Right atrium auricular region (tissue), 2 donors: ENCODE data around the gene OVOL2. TPM values are rescaled to one million over a fixed set of nuclear protein-coding genes. Genes with fewer than 3 reads are reported as not detected.
"Not testable (repeated sequence)": the region's sequence is repeated elsewhere in the genome, so short reads cannot be mapped to it uniquely, and the experiment has no call there.

Source experiments
- DNase-seq: peaks from one replicate; pipeline ENCODE4 v3.0.0-alpha.2; 2019; ENCODE audit warnings: low spot score
- H3K27ac ChIP-seq, 2 donors: fragments of 200-600 bp; sonication (generic); 1 replicate in 1 of 2; 2 replicates in 1 of 2; pipeline ENCODE4 v1.5.1; 2016 to 2019
- H3K27me3 ChIP-seq, 2 donors: fragments of 200-600 bp; sonication (generic); one replicate each; pipeline versions ENCODE4 v1.5.1 to v1.6.0; 2017 to 2019
- H3K36me3 ChIP-seq: fragments of 200-600 bp; sonication (generic); one replicate; pipeline ENCODE4 v1.5.1; 2016
- H3K4me1 ChIP-seq, 2 donors: fragments of 200-600 bp; sonication (generic); one replicate each; pipeline versions ENCODE4 v1.5.1 to v1.6.0; 2017 to 2019
- H3K4me3 ChIP-seq, 2 donors: fragments of 200-600 bp; sonication (generic); 1 replicate in 1 of 2; 2 replicates in 1 of 2; pipeline ENCODE4 v1.5.1; 2017 to 2019; ENCODE audit warnings: mild to moderate bottlenecking in 1 of 2, moderate library complexity in 1 of 2
- H3K9me3 ChIP-seq, 2 donors: fragments of 200-600 bp; sonication (generic); one replicate each; pipeline ENCODE4 v1.5.1; 2019
- CTCF ChIP-seq, 2 donors: fragments of 200-600 bp; sonication (generic); IDR thresholded peaks; one replicate each; pipeline ENCODE4 v1.5.1; 2019; ENCODE audit warnings: antibody characterized with exemption in 2 of 2
- total RNA-seq, 2 donors: library from RNA; depleted of rRNA; stranded (reverse); fragments of >200 nt; gene quantifications; one replicate each; pipeline ENCODE4 v1.1.0, GENCODE V29; 2016

OVOL2 gene
- total RNA-seq, result not detected

GRCh38 chr20:18057101-18057993 is at the start of gene OVOL2:
TSS of gene OVOL2 (minus strand) at chr20:18057916. CDS start at chr20:18057634, 282 bp downstream.
- no peak within 1 kb of the TSS for H3K27ac ChIP-seq
- peaks cover 0 to 31% of the 10 kb centered on the region in 2 donors for H3K4me1 ChIP-seq
- no peaks in the 10 kb centered on the region for H3K9me3 ChIP-seq
- TF ChIP-seq CTCF (IDR thresholded peaks at IDR 0.05), result no peak
- DNase-seq, result no peak
- no peaks in the 10 kb centered on the region for H3K36me3 ChIP-seq
- H3K4me3 ChIP-seq, result peak within 1 kb of the TSS; percentile 23 to 45
- H3K27me3 ChIP-seq, result peaks cover 23 to 36% of the 10 kb centered on the region in 2 donors

DNA sequence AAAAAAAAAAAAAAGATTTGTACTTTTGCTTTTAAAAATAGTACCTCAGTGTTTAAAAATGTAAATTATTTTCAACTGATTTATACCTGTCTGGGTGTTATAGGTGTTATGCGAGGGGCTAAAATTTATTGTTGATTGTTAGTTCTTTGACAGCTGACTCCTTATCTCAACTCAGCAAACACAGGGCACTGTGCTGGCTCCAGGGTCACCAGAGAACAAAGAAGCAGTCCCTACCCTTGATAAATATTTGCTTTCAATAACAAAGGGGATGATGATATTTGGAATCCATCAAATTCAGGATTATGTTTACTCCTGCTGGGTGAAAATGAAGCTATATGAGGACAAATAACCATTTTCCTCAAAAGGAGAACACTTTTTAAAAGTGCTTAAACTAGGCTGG is 45.8 kb upstream of the OVOL2 start:
- Histone ChIP-seq H3K9me3 (peaks cover 0 to 3% of the 10 kb centered on the region in 2 donors), H3K27ac (no peak overlapping the region), H3K36me3 (no peaks in the 10 kb centered on the region), H3K27me3 (no peaks in the 10 kb centered on the region), H3K4me1 (no peaks in the 10 kb centered on the region), H3K4me3 (no peak overlapping the region)
- DNase-seq, result no peak
- TF ChIP-seq CTCF (IDR thresholded peaks at IDR 0.05), result no peak

- no peaks in the 10 kb centered on the region for H3K9me3 ChIP-seq
- no peak for DNase-seq
- no peaks in the 10 kb centered on the region for H3K27me3 ChIP-seq
- no peak overlapping the region for H3K27ac ChIP-seq
- H3K36me3 ChIP-seq, result no peaks in the 10 kb centered on the region
- TF ChIP-seq CTCF (IDR thresholded peaks at IDR 0.05), result no peak
- H3K4me3 ChIP-seq, result no peak overlapping the region
- no peaks in the 10 kb centered on the region for H3K4me1 ChIP-seq
These were observed 43.6 kb upstream of the OVOL2 start for GRCh38 chr20:18101125-18101810.

DNA sequence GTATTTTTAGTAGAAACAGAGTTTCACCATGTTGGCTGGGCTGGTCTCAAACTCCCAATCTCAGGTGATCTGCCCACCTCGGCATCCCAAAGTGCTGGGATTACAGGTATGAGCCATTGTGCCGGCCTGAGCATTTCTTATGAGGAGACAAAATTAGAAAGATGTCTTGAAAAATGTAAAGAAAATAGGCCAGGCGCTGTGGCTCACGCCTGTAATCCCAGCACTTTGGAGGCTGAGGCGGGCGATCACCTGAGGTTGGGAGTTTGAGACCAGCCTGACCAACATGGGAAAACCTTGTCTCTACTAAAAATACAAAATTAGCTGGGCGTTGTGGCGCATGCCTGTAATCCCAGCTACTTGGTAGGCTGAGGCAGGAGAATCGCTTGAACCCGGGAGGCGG is 42.9 kb upstream of the OVOL2 start:
- H3K36me3 ChIP-seq, H3K4me1 ChIP-seq, H3K4me3 ChIP-seq, H3K9me3 ChIP-seq, H3K27me3 ChIP-seq, H3K27ac ChIP-seq, DNase-seq: not testable (repeated sequence)

DNA sequence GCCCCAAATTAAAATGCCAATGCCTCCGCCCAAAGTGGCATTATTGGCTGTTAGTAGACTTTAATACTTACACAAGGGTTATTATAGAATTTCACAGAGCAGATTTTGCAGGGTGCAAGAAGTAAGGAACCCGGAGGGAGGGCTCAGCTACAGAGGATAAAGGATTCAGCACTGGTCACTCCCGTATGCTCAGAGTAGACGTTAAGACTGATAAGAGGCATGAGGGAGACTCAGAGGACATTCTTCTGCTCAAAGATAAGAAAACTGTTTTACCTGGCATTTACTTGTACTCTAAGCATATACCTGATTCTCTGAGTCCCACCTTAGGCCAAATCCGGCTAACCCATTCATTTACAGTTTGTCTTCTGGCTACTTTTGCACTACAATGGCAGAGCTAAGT is 36.5 kb upstream of the OVOL2 start:
- Histone ChIP-seq H3K4me3 (no peak overlapping the region), H3K9me3 (no peaks in the 10 kb centered on the region), H3K36me3 (no peaks in the 10 kb centered on the region), H3K27me3 (no peaks in the 10 kb centered on the region), H3K4me1 (no peaks in the 10 kb centered on the region), H3K27ac (no peak overlapping the region)
- DNase-seq, result peak; percentile 40
- no peak for TF ChIP-seq CTCF (IDR thresholded peaks at IDR 0.05)

DNA sequence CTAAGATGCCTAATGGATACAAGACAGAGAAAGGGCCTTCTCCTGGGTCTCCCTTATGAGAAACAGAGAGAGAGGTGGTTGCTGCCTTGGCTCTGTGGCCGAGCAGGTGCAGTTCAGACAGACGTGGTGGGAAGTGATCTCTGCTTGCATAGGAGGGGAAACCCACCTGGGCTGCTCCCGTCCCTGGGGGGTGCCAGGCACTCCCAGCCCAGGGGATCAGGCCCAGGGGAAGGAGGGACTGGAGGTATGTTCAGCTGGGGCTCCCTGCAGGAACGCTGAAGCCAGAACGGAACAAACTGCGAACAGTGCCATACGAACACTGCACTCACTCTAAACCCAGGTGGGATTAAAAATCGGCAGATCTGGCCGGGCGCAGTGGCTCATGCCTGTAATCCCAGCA is 35.7 kb upstream of the OVOL2 start:
- Histone ChIP-seq H3K36me3 (no peaks in the 10 kb centered on the region), H3K4me1 (no peaks in the 10 kb centered on the region), H3K4me3 (no peak overlapping the region), H3K9me3 (no peaks in the 10 kb centered on the region), H3K27ac (no peak overlapping the region), H3K27me3 (no peaks in the 10 kb centered on the region)
- TF ChIP-seq CTCF (IDR thresholded peaks at IDR 0.05), result no peak
- DNase-seq, result no peak
